ENCODE measurements around the gene MACROD2.

Gene MACROD2

GRCh38 chr20:16028923-16029322 lies 2033.6 kb downstream of the MACROD2 start:
- no peak for FAIRE-seq

- no peak for FAIRE-seq
Observed at GRCh38 chr20:16030253-16030652, 2034.9 kb downstream of the MACROD2 start.

GRCh38 chr20:16035576-16035975 lies 2040.3 kb downstream of the MACROD2 start:
- no peak for FAIRE-seq

- no peak for FAIRE-seq
Observed at GRCh38 chr20:16036331-16036730, 2041.0 kb downstream of the MACROD2 start.

- no peak for FAIRE-seq
Observed at GRCh38 chr20:16040742-16041141, 2045.4 kb downstream of the MACROD2 start.

GRCh38 chr20:16042731-16043130 lies 2047.4 kb downstream of the MACROD2 start:
- no peak for FAIRE-seq

GRCh38 chr20:16043931-16044330 lies 2048.6 kb downstream of the MACROD2 start:
- FAIRE-seq = no peak

GRCh38 chr20:16048876-16049275 lies 2053.6 kb downstream of the MACROD2 start:
- FAIRE-seq = no peak

- FAIRE-seq = no peak
Observed at GRCh38 chr20:16049529-16050093, 2054.3 kb downstream of the MACROD2 start.

GRCh38 chr20:16050366-16050765 lies 2055.1 kb downstream of the MACROD2 start:
- no peak for FAIRE-seq

- FAIRE-seq = no peak
Observed at GRCh38 chr20:16051968-16052367, 2056.7 kb downstream of the MACROD2 start.

- no peak for FAIRE-seq
Observed at GRCh38 chr20:16052456-16052855, 2057.1 kb downstream of the MACROD2 start.

- FAIRE-seq = no peak
Observed at GRCh38 chr20:16054985-16055384, 2059.7 kb downstream of the MACROD2 start.

GRCh38 chr20:16057651-16058050 lies 2062.3 kb downstream of the MACROD2 start:
- FAIRE-seq = no peak

GRCh38 chr20:16058268-16058667 lies 2063.0 kb downstream of the MACROD2 start:
- FAIRE-seq = no peak

GRCh38 chr20:16059841-16060240 lies 2064.5 kb downstream of the MACROD2 start:
- no peak for FAIRE-seq

GRCh38 chr20:16061351-16061750 lies 2066.0 kb downstream of the MACROD2 start:
- no peak for FAIRE-seq

GRCh38 chr20:16062661-16063581 lies 2067.6 kb downstream of the MACROD2 start:
- no peak for FAIRE-seq

- no peak for FAIRE-seq
Observed at GRCh38 chr20:16063881-16064280, 2068.6 kb downstream of the MACROD2 start.

GRCh38 chr20:16064989-16065707 lies 2069.8 kb downstream of the MACROD2 start:
- no peak for FAIRE-seq

GRCh38 chr20:16066571-16066970 lies 2071.3 kb downstream of the MACROD2 start:
- FAIRE-seq = no peak

- no peak for FAIRE-seq
Observed at GRCh38 chr20:16069389-16070010, 2074.2 kb downstream of the MACROD2 start.

GRCh38 chr20:16072220-16072619 lies 2076.9 kb downstream of the MACROD2 start:
- no peak for FAIRE-seq

Data from G401.6 (cell line).